GM19238 (cell line): ENCODE measurements around the gene ERMP1.
"Not testable (repeated sequence)": the region's sequence is repeated elsewhere in the genome, so short reads cannot be mapped to it uniquely, and the experiment has no call there.

Source experiments
- DNase-seq: peaks from one replicate; pipeline ENCODE4 v3.0.0; 2011; ENCODE audit warnings: low spot score; ENCODE audit not compliant: insufficient read length

ERMP1 gene

GRCh38 chr9:5818424-5819142 is 14.3 kb downstream of the ERMP1 start:
- no peak for DNase-seq

DNA sequence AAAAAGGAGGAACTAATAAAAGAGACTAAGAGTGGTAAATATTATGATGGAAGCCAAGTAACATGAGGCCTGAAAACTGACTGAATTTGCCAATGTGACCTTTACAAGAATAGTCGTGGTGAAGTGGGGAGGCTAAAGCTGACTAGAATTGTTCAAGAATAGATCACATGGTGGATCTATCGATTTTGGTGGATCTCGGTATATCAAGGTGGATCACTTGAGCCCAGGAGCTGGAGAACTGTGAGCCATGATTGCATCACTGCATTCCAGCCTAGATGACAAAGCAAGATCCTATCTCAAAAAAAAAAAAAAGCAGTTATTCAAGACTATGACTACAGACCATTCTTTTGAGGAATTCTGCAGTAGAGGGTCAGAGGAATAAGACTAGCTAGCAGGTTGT is 15.1 kb downstream of the ERMP1 start:
- DNase-seq: no peak

GRCh38 chr9:5815461-5815860 is 17.5 kb downstream of the ERMP1 start:
- no peak for DNase-seq

- DNase-seq: no peak
Measured at GRCh38 chr9:5813824-5814223, 19.1 kb downstream of the ERMP1 start.

GRCh38 chr9:5811751-5812150 is 21.2 kb downstream of the ERMP1 start:
- DNase-seq: no peak

DNA sequence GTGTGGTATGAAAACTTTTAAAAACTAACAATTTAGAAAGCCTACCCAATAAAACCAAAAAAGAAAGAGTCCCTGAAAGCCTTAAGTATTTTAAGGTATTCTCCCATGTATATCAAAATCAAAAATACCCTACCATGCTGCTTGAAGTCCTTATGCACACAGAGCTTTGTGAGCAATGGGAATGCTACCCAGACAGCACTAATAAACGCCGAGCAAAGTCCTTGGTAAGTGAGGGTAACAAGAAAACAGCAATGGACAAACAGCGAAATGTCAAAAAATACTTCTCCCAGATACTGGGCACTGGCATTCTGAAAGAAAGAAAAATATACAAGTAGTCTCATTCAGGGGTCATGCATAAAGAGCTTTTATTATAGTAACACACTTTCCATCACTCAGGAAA is 27.4 kb downstream of the ERMP1 start:
- no peak for DNase-seq

GRCh38 chr9:5801739-5802113 is 31.2 kb downstream of the ERMP1 start:
- DNase-seq: no peak

GRCh38 chr9:5800969-5801738 is 31.8 kb downstream of the ERMP1 start:
- DNase-seq: no peak

- not testable (repeated sequence) for DNase-seq
Measured at GRCh38 chr9:5800378-5800777, 32.5 kb downstream of the ERMP1 start.

- DNase-seq: no peak
Measured at GRCh38 chr9:5799314-5799713, 33.6 kb downstream of the ERMP1 start.

DNA sequence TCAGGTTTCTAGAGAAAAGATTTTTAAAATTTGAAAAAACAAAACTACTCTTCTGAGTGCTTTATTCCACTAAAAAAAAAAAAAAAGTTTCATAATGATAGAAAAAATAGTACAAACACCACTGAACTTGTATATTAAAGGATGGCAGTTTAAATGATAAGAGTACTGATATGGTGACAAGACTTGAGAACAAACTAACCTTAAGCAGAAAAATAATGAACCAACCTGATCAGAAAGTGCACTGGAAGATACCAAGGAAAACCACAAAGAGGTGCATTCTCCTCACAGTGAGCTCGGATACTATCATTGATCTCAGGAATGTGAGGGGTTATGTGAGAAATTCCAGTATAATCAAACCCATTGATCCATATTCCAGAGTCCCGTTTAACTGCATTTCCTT is 34.3 kb downstream of the ERMP1 start:
- DNase-seq: no peak

DNA sequence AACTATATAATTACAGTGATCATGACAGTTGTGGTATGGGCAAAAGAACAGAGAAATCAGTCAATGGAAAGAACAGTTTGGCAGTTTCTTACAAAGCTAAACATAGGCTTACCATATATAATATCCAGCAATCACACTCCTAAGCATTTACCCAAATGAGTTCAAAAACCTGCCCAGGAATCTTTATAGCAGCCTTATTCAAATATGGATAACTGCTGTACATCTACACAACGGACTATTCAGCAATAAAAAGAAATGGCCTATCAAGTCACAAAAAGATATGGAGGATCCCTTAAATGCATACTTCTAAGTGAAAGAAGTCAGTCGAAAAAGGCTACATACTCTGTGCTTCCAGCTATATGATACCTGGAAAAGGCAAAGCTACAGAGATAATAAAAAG is 36.6 kb downstream of the ERMP1 start:
- no peak for DNase-seq

- DNase-seq: no peak
Measured at GRCh38 chr9:5793812-5794211, 39.1 kb downstream of the ERMP1 start.

GRCh38 chr9:5791870-5792269 is 41.0 kb downstream of the ERMP1 start:
- no peak for DNase-seq

DNA sequence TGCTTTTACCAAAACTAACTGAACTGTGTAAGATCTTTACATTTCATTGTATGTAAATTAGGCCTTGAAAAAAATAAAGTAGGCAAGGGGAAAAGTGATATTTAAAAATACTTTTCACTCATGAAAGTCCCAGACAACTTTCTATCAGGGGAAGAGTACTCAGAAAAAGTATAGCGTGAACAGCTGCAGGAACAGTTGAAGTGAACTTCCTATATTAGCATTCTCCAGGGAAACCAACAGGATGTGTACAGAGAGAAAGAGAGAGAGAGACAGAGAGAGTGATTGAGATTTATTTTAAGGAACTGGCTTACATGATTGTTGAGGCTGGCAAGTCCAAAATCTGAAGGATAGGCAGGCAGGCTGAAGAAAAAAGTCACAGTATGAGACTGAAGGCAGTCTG is 42.0 kb downstream of the ERMP1 start:
- DNase-seq: no peak

DNA sequence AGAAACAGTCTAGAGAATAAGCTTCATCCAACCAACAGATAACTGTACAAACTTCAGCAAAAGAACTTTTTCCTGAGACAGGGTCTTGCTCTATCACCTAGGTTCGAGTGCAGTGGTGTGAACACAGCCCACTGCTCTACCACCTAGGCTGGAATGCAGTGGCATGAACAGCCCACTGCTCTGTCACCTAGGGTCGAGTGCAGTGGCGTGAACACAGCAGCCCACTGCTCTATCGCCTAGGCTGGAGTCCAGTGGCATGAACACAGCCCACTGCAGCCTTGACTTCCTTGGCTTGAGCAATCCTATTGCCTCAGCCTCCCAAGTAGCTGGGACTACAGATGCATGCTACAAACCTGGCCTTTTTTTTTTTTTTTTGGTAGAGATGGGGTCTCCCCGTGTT is 43.4 kb downstream of the ERMP1 start:
- no peak for DNase-seq

- DNase-seq: no peak
Measured at GRCh38 chr9:5787759-5788302, 45.1 kb downstream of the ERMP1 start.

DNA sequence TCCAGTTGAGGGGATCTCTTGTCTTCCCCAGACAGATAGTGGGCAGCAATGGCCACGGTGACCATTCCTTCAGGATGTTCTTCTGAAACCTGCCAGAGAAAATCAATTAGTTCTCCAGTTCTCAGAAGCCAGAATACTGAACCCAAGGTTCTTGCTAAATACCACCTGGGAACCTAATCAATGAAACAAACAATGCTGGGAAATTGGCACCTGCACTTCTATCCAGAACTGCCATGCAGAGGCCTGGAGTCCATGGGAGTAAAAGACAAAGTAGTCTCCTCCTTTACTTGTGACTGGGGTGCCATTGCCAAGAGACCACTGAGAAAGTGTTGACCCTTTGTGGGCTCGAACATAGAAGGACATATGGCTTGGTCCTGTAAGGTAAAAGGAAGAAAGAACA is 45.7 kb downstream of the ERMP1 start:
- no peak for DNase-seq

DNA sequence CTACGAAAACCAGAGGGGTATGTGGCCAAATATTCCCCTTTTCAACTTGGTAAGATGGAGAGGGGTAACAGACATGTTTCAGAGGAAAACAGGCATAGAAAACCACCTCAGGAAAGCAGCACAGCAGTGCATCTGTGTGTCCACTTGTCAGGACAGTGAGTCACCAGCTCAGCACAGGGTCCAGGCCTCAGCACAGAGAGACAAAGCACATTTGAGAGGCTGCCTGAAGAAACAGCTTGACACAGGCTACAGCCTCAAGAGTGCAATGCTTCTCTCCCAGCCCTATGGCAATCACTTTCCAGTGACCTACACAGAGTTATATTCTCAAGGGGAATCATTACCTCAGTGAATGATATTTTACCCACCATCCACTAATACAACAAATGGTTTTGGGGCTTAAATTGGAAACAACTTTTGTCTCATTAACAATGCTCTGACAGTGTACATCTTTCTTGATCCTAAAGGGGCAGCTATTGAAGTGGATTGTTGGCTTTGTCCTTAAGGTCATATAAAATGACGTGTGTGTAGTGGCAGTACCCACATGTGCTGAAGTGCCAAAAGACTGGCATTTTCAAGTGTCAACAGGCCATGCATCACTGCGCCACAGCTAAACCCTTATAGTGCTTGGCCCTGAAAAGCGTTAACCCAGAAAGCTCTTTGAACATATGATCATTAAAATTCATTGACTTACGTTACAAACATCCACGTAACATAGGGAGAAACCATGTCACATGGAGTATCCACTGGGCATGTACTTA is 46.4 kb downstream of the ERMP1 start:
- DNase-seq: no peak

- no peak for DNase-seq
Measured at GRCh38 chr9:5784526-5785315, 48.2 kb downstream of the ERMP1 start.

DNA sequence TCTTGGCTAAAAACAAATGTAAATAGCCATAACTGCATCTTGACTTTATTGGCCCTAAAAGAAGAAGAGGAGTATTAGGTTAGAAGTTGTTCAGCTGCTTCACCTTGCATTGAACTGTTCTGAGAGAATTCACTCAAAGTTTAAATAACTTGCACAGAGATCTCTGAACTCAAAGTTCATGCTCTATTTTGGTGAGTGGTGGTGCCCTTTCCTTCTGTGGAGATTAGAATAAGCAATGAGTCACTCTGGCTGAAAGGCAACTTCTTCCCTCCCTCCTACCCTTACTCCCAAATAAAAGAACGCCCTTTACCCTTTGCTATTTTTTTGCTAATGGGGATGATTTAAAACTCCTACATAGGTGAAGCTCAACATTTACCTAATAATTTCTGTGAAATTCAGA is 48.9 kb downstream of the ERMP1 start:
- no peak for DNase-seq
